IPS DF 6.9 (cell line): ENCODE data around the gene TTLL11.

Source experiments
- DNase-seq: peaks from one replicate; pipeline ENCODE4 v3.0.0-alpha.2; 2013; ENCODE audit warnings: low read depth, low spot score
- H3K27ac ChIP-seq: one replicate; pipeline ENCODE4 v1.5.1; 2013; ENCODE audit warnings: low read length, control low read depth
- H3K27me3 ChIP-seq: 2 replicates; pipeline ENCODE4 v1.6.1; 2013; ENCODE audit warnings: mild to moderate bottlenecking, low read length; ENCODE audit not compliant: control insufficient read depth, insufficient read depth
- H3K36me3 ChIP-seq: 2 replicates; pipeline ENCODE4 v1.6.1; 2013; ENCODE audit warnings: low read length; ENCODE audit not compliant: control insufficient read depth, insufficient read depth
- H3K4me1 ChIP-seq: 2 replicates; pipeline ENCODE4 v1.6.1; 2013; ENCODE audit warnings: low read length; ENCODE audit not compliant: control insufficient read depth, insufficient read depth
- H3K4me3 ChIP-seq: 2 replicates; pipeline ENCODE4 v1.5.1; 2013; ENCODE audit warnings: mild to moderate bottlenecking, low read length
- H3K9me3 ChIP-seq: 2 replicates; pipeline ENCODE4 v1.6.1; 2013; ENCODE audit warnings: low read length, inconsistent platforms; ENCODE audit not compliant: control insufficient read depth, insufficient read depth
- WGBS: extraction: QIAGEN DNeasy Blood & Tissue Kit; methylation state at CpG from one replicate; pipeline ENCODE4 v1.1.7; 2013; ENCODE audit warnings: mixed read lengths, missing lambda C conversion rate; ENCODE audit not compliant: insufficient read length, insufficient coverage; 5-methylcytosine and 5-hydroxymethylcytosine counted together

TTLL11 gene

DNA sequence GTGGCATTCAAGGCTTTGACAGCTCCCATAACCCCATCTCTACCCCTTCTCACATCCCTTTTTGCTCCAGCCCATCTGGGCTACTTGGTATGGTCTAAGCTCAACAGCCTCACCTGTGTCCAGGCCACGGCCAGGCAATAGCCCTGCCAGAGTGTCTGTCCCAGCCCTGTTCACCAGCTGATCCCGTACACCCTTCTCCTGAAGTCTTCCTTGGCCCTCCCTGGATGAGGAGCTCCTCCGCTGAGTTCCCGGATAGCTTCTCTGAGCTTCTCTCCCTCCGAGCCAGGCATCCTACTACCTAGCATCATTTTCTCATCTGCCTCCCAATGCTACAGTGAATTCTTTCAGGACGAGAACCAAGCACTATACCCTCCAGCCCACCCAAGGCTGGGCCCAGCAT is 233.5 kb downstream of the TTLL11 start:
- no peaks in the 10 kb centered on the region for H3K9me3 ChIP-seq
- H3K27ac ChIP-seq, result no peak overlapping the region
- H3K36me3 ChIP-seq, result no peaks in the 10 kb centered on the region
- no CpG with 5 or more reads among the region's 6 CpGs for WGBS
- H3K4me3 ChIP-seq, result no peak overlapping the region
- H3K27me3 ChIP-seq, result no peaks in the 10 kb centered on the region
- no peak for DNase-seq
- H3K4me1 ChIP-seq, result peaks cover 10% of the 10 kb centered on the region

DNA sequence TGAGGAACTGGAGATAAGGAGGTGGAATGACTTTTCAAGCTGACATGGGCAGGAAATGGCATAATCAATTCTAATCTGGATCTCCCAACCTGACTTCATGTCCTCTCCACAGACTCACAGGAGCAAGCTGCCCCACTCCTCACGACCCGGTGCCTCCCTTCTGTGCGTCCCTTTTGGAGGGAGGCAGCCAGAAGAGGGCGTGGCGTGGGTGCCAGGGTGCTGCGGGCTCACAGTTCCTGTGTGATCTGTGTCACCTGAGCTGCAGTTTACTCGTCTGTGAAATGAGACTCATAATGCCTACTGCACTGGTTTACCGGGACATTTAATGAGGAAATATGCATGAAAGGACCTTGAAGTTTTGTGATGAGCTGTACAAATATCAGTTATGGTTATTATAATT is 234.3 kb downstream of the TTLL11 start:
- peaks cover 10% of the 10 kb centered on the region for H3K4me1 ChIP-seq
- DNase-seq, result no peak
- no peaks in the 10 kb centered on the region for H3K36me3 ChIP-seq
- H3K4me3 ChIP-seq, result no peak overlapping the region
- WGBS, result no CpG with 5 or more reads among the region's 8 CpGs
- H3K27ac ChIP-seq, result no peak overlapping the region
- H3K27me3 ChIP-seq, result no peaks in the 10 kb centered on the region
- H3K9me3 ChIP-seq, result no peaks in the 10 kb centered on the region

DNA sequence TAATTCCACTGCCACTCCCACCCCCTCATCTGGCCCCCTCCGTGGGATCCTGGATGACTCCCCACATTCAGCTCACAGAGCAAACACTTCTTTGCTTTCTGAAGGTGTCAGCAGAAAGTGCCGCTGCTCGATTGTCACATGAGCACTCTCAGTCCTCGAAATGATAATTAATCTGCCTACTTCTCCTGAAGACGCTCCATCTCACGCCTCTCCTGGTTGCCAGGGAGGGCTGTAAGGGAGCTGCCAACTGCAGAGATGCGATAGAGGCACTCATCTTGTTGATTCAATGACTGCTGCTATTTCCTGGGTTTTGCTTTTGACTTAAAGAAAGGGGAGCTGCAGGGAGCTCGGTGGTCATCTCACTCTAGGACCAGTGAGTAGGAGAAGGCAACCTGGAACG is 235.2 kb downstream of the TTLL11 start:
- WGBS, result no CpG with 5 or more reads among the region's 9 CpGs
- peaks cover 7% of the 10 kb centered on the region for H3K4me1 ChIP-seq
- H3K4me3 ChIP-seq, result no peak overlapping the region
- no peaks in the 10 kb centered on the region for H3K9me3 ChIP-seq
- no peak for DNase-seq
- H3K27me3 ChIP-seq, result no peaks in the 10 kb centered on the region
- H3K36me3 ChIP-seq, result no peaks in the 10 kb centered on the region
- no peak overlapping the region for H3K27ac ChIP-seq

DNA sequence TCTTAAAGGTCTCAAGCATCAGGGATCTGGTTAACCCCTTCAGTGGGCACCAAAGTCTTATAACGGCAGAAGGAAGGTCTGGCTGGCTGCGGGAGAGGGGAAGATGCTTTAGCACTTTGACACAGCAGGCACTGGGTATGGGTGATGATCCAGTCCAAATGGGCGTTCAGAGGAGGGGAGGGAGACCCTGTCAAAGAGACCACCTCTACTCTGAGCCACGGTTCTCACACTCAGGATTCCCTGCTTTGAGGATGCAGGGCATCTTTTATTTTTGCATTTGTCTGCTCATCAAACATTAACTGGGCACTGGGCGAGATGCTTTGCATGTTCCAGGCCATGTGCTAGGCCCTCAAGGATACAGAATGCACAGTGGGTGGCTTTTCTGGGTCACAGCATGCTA is 237.6 kb downstream of the TTLL11 start:
- Histone ChIP-seq H3K4me1 (0 out of 2 replicates have a peak, but pooled peaks cover 1% of the 10 kb centered on the region), H3K27ac (no peak overlapping the region), H3K9me3 (no peaks in the 10 kb centered on the region), H3K4me3 (no peak overlapping the region), H3K36me3 (no peaks in the 10 kb centered on the region), H3K27me3 (no peaks in the 10 kb centered on the region)
- no CpG with 5 or more reads among the region's 5 CpGs for WGBS
- DNase-seq, result no peak

DNA sequence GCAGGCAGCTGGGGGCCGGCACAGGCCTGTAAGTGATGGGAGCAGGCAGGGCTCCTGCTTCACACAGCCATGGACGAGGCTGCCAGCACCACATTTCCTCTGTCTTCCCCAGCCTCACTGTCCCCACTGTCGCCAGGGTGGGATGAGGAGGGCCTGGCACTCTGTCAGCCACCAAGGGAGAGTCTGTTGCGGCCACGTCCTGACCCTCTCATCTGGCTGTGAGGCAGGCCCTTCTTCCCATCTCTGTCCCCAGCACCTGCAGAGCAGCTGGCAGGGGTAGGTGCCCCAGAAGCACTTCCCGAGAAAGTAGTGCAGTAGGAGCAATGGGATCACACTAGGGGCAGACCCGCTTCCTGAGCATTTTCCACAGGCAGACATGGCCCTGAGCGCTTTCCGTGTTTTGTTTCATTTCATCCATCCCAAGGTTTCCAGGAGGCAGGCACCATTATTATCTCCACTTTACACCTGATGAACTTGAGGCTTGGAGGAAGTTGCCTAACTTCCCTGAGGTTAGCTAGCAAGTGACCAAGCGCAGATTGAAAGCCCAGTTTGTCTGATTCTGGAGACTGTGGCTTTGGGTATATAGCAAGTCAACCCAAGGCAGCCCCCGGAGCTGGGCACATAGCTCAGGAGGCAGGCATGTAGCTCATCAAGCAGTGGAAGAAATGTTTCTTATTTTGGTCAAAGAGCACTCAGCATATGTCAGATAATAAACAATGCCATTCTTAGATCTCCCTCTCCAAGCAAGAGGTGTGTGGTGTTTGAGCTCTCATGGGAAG is 239.3 kb downstream of the TTLL11 start:
- no peak for DNase-seq
- no peaks in the 10 kb centered on the region for H3K27me3 ChIP-seq
- no peak overlapping the region for H3K27ac ChIP-seq
- 0 out of 2 replicates have a peak, but pooled peaks cover 1% of the 10 kb centered on the region for H3K4me1 ChIP-seq
- no CpG with 5 or more reads among the region's 11 CpGs for WGBS
- H3K9me3 ChIP-seq, result no peaks in the 10 kb centered on the region
- H3K36me3 ChIP-seq, result no peaks in the 10 kb centered on the region
- no peak overlapping the region for H3K4me3 ChIP-seq

DNA sequence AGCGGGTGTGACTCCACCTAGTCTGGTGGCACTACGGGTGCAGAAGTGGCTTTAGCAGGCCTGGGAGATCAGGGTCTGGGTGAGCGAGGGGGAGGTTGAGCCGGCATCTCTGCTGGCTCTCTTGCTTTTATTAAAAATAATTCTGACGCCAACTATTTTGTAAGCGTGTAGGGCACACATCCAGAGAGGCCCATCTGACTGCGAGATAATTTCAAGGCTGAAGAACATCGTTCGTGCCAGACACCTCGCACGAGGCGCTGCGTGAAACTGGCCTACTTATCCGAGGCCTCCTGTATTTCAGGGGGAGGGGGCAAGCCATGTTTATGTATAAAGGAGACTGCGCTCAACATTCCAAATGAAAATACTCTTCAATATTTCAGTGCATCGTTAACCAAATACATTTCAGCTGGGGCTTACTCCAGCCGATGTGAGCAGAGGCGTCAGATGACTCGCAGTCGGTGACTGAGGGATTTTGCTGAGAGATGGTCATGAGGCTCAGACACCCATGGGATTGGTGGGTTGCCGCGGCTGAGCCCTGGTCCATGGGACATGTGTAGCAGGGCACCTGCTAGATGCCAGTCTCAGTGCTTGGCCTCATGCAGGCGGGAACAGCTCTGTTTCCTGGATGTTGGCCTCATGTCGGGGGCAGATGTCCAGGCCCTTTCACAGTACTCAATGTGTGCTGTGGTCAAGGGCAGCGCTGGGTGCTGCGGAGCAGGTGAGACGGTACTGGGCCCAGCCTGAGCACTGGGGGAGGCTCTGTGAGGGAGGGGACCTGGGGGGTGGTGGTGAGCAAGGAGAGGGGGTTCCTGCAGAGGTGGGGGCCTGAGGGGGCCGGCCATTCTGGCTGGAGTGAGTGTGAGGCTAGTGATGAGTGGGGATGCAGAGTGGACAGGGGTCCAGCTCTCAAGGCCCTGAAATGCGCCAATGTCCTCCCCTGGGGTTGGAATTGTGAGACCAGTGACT is 240.2 kb downstream of the TTLL11 start:
- H3K4me1 ChIP-seq, result 0 out of 2 replicates have a peak, but pooled peaks cover 1% of the 10 kb centered on the region
- H3K4me3 ChIP-seq, result no peak overlapping the region
- no peaks in the 10 kb centered on the region for H3K9me3 ChIP-seq
- H3K36me3 ChIP-seq, result no peaks in the 10 kb centered on the region
- no CpG with 5 or more reads among the region's 29 CpGs for WGBS
- no peaks in the 10 kb centered on the region for H3K27me3 ChIP-seq
- H3K27ac ChIP-seq, result no peak overlapping the region
- no peak for DNase-seq

DNA sequence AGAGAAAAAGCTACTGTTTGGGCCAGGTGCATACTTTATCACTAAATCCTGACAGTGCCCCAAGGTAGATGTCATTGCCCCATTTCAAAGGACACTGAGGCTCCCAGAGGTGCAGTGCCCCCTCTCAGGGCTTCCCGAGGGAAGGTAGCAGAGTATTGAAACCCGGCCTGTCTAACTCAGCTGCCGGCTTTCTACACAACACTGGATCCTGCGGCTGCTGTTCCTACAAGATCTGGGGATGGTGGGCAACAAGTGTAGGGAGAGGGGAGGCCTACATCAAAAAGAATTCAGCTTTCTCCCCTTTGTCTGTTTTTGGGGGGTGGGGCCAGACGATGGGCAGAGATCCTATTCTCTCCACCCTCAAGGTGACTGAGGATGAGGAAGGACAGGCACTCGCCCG is 240.9 kb downstream of the TTLL11 start:
- DNase-seq, result no peak
- Histone ChIP-seq H3K4me1 (0 out of 2 replicates have a peak, but pooled peaks cover 1% of the 10 kb centered on the region), H3K9me3 (no peaks in the 10 kb centered on the region), H3K27me3 (no peaks in the 10 kb centered on the region), H3K36me3 (no peaks in the 10 kb centered on the region), H3K27ac (no peak overlapping the region), H3K4me3 (no peak overlapping the region)
- no CpG with 5 or more reads among the region's 7 CpGs for WGBS

DNA sequence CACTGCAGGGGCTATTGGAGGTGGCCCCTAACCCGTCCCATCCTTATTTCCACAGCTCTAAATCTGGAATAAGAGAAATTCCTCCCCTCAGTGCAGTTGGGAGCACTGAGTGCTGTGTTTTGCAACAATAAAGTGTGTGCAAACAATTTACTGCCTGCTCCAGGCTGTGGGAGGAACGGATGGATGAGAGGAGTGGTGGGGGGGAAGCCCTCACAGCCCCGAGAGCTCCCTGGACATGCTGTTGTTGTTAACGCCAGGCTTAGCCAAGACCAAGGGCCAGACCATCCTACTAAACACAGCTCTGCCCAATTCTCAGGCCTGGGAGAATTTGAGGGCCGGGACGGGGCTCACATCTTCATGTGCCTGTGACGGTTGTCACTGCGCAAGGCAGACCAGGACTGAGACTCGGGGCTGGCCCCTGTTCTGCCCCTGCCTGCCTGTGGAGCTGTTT is 241.4 kb downstream of the TTLL11 start:
- DNase-seq, result no peak
- Histone ChIP-seq H3K27ac (no peak overlapping the region), H3K9me3 (no peaks in the 10 kb centered on the region), H3K27me3 (no peaks in the 10 kb centered on the region), H3K4me3 (no peak overlapping the region), H3K4me1 (0 out of 2 replicates have a peak, but pooled peaks cover 1% of the 10 kb centered on the region), H3K36me3 (no peaks in the 10 kb centered on the region)
- WGBS, result no CpG with 5 or more reads among the region's 9 CpGs

DNA sequence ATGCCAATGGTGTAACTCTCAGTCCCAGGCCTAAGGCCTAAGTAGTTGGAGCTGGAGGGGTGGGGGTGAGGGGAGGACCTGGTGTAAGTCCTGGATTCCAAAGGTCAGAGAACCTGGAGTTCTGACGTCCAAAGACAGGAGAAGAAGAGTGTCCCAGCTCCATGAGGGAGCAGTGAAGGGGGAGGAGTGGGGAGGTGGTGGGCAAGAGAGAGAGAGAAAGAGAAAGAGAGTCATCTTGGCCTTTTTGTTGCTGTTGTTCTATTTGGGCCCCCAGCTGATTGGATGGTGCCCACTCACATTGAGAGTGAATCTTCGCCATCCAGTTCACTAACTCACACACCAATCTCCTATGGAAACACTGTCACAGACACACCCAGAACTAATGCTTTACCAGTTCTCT is 242.7 kb downstream of the TTLL11 start:
- Histone ChIP-seq H3K9me3 (no peaks in the 10 kb centered on the region), H3K36me3 (no peaks in the 10 kb centered on the region), H3K27ac (no peak overlapping the region), H3K27me3 (no peaks in the 10 kb centered on the region), H3K4me1 (no peaks in the 10 kb centered on the region), H3K4me3 (no peak overlapping the region)
- no CpG with 5 or more reads among the region's 2 CpGs for WGBS
- no peak for DNase-seq

DNA sequence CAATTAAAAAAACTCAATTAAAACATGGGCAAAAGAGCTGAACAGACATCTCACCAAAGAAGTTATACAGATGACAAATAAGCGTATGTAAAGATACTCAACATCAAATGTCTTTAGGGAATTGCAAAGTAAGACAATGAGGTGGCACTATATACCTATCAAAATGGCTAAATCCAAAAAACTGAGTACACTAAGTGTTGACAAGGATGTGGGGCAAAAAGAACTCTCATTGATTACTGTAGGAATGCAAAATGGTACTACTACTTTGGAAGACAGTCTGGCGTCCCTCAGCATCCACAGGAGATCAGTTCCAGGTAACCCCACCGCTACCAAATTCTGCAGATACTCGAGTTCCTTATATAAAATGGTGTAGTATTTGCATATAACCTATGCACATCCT is 243.6 kb downstream of the TTLL11 start:
- WGBS, result no CpG with 5 or more reads among the region's 4 CpGs
- no peak overlapping the region for H3K27ac ChIP-seq
- H3K4me1 ChIP-seq, result no peaks in the 10 kb centered on the region
- no peaks in the 10 kb centered on the region for H3K36me3 ChIP-seq
- H3K9me3 ChIP-seq, result no peaks in the 10 kb centered on the region
- no peaks in the 10 kb centered on the region for H3K27me3 ChIP-seq
- no peak for DNase-seq
- H3K4me3 ChIP-seq, result no peak overlapping the region
